ENCODE data around the gene NOD2.
A peak's percentile ranks its signal among the peaks of the same experiment; 100 is the strongest.

The NOD2 gene

GRCh38 chr16:50718061-50718760, 24.8 kb downstream of the NOD2 start:
- DNase-seq: no peak

GRCh38 chr16:50718761-50719400, 25.5 kb downstream of the NOD2 start:
- no peak for DNase-seq

GRCh38 chr16:50719401-50720337, 26.3 kb downstream of the NOD2 start:
- no peak for DNase-seq

GRCh38 chr16:50721549-50722404, 28.4 kb downstream of the NOD2 start:
- DNase-seq: no peak

GRCh38 chr16:50722405-50722737, 29.0 kb downstream of the NOD2 start:
- DNase-seq: no peak

- DNase-seq: no peak
These were observed 29.6 kb downstream of the NOD2 start for GRCh38 chr16:50722960-50723359.

- no peak for DNase-seq
These were observed 30.9 kb downstream of the NOD2 start for GRCh38 chr16:50724306-50724705.

- no peak for DNase-seq
These were observed 38.0 kb downstream of the NOD2 start for GRCh38 chr16:50731130-50731988.

GRCh38 chr16:50731989-50732832, 38.8 kb downstream of the NOD2 start:
- DNase-seq: no peak

- no peak for DNase-seq
These were observed 40.1 kb downstream of the NOD2 start for GRCh38 chr16:50733468-50733867.

- DNase-seq: no peak
These were observed 42.3 kb downstream of the NOD2 start for GRCh38 chr16:50735629-50736122.

GRCh38 chr16:50736448-50736847, 43.0 kb downstream of the NOD2 start:
- DNase-seq: no peak

GRCh38 chr16:50737420-50737959, 44.1 kb downstream of the NOD2 start:
- no peak for DNase-seq

GRCh38 chr16:50739031-50739430, 45.6 kb downstream of the NOD2 start:
- DNase-seq: no peak

- no peak for DNase-seq
These were observed 47.3 kb downstream of the NOD2 start for GRCh38 chr16:50740736-50741135.

- no peak for DNase-seq
These were observed 47.9 kb downstream of the NOD2 start for GRCh38 chr16:50741225-50741780.

GRCh38 chr16:50741781-50742575, 48.6 kb downstream of the NOD2 start, which contains the start of gene CYLD:
Gene CYLD, plus strand, starts transcription at chr16:50742086. Its CDS starts 7,613 bp downstream, at chr16:50749699.
- DNase-seq: peak; percentile 94

- DNase-seq: no peak
These were observed 49.3 kb downstream of the NOD2 start for GRCh38 chr16:50742576-50743200.
